ENCODE results near the gene THSD4.

Gene THSD4

GRCh38 chr15:71471347-71471746 lies 356.1 kb downstream of the THSD4 start:
- no peak overlapping the region for H3K4me3 ChIP-seq (replicated peaks; ENCODE audit: low read depth, low read length)
- no peak for TF ChIP-seq CTCF (IDR thresholded peaks at IDR 0.05; ENCODE audit: low read depth, low read length, missing control alignments)
- DNase-seq (ENCODE audit: extremely low read depth, low read depth): no peak

- no peak for TF ChIP-seq CTCF (IDR thresholded peaks at IDR 0.05; ENCODE audit: low read depth, low read length, missing control alignments)
- no peak for DNase-seq (ENCODE audit: extremely low read depth, low read depth)
These were observed 357.3 kb downstream of the THSD4 start for GRCh38 chr15:71472566-71472965.

GRCh38 chr15:71473751-71474150 lies 358.5 kb downstream of the THSD4 start:
- no peak for DNase-seq (ENCODE audit: extremely low read depth, low read depth)
- no peak overlapping the region for H3K4me3 ChIP-seq (replicated peaks; ENCODE audit: low read depth, low read length)
- TF ChIP-seq CTCF (IDR thresholded peaks at IDR 0.05; ENCODE audit: low read depth, low read length, missing control alignments): no peak

More at GRCh38 chr15:71472566-71472965, 357.3 kb downstream of the THSD4 start:
- no peak overlapping the region for H3K4me3 ChIP-seq (replicated peaks; ENCODE audit: low read depth, low read length)

DNA sequence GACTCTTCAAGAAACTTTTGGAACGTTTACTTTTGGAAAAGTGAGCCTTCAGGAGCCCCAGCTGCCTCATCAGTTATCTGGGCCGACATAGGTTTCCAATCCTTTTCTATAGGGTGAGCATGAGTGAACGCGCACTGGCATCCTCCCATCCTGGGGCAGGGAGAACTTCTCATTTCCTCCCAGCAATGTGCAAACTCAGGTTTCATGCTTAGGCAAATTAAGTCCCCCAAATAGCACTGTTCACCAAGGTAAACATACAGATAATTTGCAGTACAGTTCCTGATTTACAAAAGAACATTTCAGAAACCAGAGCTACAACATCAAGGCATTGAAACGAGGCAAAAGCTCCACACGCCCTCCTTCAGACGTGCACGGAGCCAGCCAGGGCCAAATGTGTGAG lies 361.6 kb downstream of the THSD4 start:
- no peak overlapping the region for H3K4me3 ChIP-seq (replicated peaks; ENCODE audit: low read depth, low read length)

GRCh38 chr15:71480556-71480955 lies 365.3 kb downstream of the THSD4 start:
- DNase-seq (ENCODE audit: extremely low read depth, low read depth): no peak
- TF ChIP-seq CTCF (IDR thresholded peaks at IDR 0.05; ENCODE audit: low read depth, low read length, missing control alignments): no peak

More for the DNA sequence above, 361.6 kb downstream of the THSD4 start:
- no peak for DNase-seq (ENCODE audit: extremely low read depth, low read depth)
- no peak for TF ChIP-seq CTCF (IDR thresholded peaks at IDR 0.05; ENCODE audit: low read depth, low read length, missing control alignments)

GRCh38 chr15:71484080-71484479 lies 368.8 kb downstream of the THSD4 start:
- H3K4me3 ChIP-seq (replicated peaks; ENCODE audit: low read depth, low read length): no peak overlapping the region
- no peak for TF ChIP-seq CTCF (IDR thresholded peaks at IDR 0.05; ENCODE audit: low read depth, low read length, missing control alignments)
- no peak for DNase-seq (ENCODE audit: extremely low read depth, low read depth)

More at GRCh38 chr15:71480556-71480955, 365.3 kb downstream of the THSD4 start:
- no peak overlapping the region for H3K4me3 ChIP-seq (replicated peaks; ENCODE audit: low read depth, low read length)

DNA sequence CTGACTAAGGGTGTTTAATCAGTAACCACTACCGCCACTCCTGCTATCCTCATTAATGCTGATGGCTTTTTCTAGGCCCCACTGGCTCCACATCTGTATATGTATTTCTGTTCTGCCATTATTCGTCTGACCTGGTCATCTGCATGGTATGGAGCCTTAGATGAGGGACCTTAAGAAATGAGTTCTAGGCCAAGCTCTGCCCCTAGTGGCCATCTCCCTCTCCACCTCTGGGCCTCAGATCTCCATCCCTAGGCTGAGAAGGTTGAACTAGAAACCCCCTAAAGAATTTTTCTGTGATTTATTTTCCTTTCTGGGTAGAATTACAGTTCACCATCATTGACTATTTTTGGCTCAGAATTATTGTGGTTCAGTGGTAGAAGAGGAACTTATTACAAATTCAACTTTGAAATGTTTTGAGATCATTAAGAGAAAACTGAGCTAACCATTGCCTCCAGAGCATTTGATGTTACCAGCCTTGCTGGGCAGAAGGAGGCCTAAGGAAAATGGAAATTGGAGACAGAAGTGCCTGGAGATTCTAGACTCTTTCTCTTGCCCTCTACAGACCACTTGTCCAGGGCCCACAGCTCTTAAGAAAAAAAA lies 369.9 kb downstream of the THSD4 start:
- DNase-seq (ENCODE audit: extremely low read depth, low read depth): no peak
- TF ChIP-seq CTCF (IDR thresholded peaks at IDR 0.05; ENCODE audit: low read depth, low read length, missing control alignments): peak; percentile 72
- H3K4me3 ChIP-seq (replicated peaks; ENCODE audit: low read depth, low read length): no peak overlapping the region
